ENCODE measurements around the gene GOLGB1.

The GOLGB1 gene

GRCh38 chr3:121619691-121620090 is 129.8 kb downstream of the GOLGB1 start:
- H3K4me3 ChIP-seq = no peak overlapping the region
- H4K20me1 ChIP-seq = no peaks in the 10 kb centered on the region
- H3K27ac ChIP-seq = no peak overlapping the region
- no peak for TF ChIP-seq Cebpa-rat (IDR thresholded peaks at IDR 0.05)
- H3K4me2 ChIP-seq = no peak overlapping the region
- H3K4me1 ChIP-seq = no peaks in the 10 kb centered on the region
- H3K9me3 ChIP-seq = no peaks in the 10 kb centered on the region
- H3K27me3 ChIP-seq = no peaks in the 10 kb centered on the region
- no peak overlapping the region for H3K9ac ChIP-seq
- no peaks in the 10 kb centered on the region for H3K36me3 ChIP-seq

All from BLaER1 (cell line).